Measurements from ENCODE around the gene SSPN.

SSPN gene

DNA sequence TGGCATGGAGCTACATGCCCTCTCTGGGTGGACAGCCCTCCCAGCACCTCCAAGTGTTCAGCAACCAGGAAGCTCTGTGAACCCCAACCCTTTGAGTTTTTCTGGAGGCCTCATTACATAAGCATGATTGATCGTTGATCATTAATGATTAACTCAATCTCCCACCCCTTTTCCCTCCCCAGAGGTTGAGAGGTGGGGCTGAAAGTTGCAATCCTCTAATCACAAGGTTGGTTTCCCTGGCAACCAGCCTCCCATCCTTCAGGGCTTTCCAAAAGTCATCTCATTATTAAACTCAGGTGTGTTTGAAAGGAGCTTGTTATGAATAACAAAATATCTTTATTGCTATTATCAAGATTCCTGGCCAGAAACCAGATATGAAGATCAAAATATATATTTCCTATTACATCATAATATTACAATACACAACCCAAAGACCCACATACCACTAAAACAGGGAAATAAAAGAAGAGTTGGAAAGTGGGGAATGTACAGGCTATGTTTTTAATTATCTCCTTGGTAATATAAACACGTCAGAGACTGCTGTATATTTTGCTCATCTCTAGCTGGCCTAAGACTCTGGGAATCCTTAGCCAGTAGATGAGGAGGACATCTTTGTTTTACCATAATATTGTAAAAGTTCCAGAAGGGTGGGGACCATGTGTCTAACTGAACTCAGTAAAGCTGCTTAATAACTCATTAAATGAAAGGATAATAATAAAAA is 73.6 kb downstream of the SSPN start:
- no peak for DNase-seq

DNA sequence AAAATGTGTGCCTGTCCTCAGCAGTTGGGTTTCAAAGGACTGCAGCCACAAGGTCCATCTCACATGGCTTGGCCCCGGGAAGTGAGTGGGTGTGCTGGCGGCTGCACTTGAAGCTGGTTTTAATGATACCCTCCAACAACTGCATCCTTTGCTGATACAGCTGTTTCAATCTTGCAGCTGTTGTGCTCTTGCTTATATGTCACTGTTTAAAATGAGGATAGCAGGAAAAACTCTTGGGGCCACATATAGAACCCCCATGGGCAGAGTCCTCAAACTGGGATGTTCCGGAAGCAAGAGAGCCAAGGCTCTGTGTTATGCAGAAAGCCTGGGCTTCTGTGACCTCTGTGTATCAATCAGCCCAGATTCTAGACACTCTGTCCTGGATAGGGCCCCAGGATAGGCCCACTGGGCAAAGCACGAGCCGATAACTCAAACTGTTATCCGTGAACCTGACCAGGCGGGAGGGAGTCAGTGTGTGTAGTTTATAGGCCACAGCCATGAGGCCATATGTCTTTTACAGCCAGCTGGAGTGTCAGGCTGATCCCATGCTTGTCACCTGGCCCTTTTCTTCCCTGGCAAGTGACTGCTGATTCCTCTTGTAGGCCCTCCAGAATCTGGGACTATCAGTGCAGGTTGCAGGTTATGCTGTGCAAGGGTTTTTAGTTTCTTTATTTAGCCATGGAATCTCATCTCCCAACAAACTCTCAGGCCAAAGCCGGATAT is 74.3 kb downstream of the SSPN start:
- no peak for DNase-seq

DNA sequence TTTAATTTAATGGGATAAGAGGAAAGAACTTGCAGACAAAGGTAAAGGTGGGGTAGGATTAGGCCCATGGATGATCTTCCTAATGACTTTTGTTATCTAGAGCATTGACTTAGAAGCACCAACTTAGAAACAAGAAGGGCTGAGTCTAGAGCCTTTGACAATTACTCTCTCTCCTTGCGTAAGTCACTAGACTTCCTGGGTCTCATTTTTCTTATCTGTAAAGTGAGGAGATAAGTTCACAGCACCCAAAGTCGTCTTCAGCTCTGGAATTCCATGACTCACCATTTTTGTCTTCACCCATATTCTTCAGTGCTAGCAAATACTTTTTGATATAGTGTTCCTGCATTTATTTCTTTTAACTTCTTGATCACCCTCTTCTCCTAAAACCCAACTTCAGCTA is 75.7 kb downstream of the SSPN start:
- DNase-seq = no peak

DNA sequence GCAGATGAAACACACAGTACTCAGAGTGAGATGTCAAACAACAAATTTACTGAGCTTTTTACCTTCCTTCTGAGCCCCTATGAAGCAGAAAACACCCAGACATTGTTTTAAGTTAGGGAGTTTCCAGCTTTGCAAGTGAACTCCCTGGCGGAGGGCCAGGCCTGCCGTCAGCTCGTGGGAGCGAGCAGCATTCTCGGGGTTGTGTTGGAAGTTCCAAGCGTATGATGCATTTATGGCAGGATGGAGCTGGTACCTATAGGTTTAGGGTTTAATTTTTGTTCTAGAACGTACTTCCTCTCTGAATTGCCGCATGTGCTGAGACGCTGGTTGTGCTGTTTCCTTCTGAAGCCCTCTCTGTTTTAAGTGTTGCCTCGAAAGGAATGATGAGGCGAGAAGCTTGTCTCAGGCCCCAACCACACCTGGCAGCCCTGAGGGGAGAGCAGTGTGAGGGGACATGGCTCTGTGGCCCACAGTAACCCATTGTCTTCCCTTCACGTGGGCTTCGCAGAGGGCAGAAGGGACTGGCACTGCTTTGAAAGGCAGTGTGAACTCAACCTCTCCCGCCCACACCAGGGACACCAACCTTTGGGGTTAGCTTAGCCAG is 76.6 kb downstream of the SSPN start:
- DNase-seq = no peak

DNA sequence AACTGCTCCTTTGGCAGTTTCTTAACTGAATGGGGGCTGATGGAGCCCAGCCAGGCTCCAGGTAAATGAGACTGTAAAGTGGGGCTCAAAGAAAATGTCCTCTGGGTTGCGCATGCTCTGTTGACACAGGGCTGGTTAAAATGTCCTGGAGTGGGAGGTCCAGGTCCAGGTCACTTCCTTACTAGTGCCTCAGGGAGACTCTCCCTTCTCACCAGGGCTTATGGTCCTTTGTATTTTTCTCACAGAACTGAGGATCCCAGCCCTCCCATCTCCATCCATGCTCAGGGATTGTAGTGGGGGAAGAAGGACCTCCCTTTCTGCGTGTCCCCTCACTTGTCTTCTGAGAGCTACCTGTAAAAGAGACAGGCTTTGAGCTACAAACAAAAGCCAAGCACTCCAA is 77.5 kb downstream of the SSPN start:
- no peak for DNase-seq

DNA sequence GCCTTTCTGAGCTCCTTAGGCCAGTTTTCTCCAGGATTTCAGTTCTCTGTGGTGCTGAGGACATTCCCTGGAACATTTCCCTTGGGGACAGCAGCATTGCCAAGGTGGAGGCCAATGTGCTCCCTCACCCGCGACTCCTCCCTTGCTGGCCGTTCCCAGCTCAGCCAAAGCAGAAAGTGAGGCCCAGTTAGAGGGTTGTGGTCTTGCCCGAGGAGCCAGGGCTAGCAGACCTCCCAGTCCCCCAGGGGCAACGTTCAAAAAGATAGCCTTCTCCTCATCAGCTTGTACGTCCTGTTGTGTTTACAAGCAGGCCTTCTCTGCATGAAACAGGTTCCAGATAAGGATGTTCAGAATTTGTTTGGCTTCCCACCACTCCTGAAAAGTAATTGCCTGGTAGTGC is 78.4 kb downstream of the SSPN start:
- no peak for DNase-seq

DNA sequence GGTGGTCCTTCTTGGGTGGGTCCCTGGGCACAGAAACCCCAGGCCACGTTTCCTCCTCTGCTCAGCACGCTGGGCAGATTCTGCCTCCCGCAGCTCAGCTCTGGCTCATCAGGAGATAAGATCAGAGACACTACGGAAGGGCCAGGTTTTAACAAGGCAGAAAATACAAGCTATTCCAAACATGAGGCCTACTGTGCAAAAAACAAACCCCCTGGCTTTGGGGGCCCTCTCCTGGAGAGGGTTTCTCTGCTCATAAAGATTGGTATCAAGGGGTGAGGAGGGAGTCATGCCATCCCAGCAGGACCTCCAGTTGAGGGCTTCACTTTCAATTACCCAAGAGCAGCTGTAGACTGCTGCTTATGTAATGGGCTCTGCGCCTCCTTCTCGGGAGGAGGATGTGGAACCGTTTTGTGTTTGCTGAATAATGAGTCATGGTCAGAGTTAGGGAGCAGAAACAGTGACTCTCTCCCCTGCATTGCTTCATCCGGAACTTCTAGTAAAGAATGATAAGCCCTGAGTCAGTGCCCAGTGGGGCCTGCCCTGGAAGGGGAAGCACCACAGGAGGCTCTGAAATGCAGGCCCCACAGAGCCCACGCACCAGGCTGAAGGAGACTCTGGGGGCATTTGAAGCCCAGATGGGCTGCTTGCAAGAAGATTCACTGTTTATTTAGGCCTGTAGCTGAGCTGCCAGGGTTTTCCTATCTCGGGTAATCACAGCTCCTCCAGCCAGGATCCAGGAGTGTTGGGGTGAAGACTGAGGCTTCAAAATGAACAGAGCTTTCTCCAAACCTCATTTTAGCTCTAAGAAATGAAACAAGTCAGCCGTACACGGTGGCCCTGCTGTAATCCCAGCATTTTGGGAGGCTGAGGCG is 79.3 kb downstream of the SSPN start:
- no peak for DNase-seq

DNA sequence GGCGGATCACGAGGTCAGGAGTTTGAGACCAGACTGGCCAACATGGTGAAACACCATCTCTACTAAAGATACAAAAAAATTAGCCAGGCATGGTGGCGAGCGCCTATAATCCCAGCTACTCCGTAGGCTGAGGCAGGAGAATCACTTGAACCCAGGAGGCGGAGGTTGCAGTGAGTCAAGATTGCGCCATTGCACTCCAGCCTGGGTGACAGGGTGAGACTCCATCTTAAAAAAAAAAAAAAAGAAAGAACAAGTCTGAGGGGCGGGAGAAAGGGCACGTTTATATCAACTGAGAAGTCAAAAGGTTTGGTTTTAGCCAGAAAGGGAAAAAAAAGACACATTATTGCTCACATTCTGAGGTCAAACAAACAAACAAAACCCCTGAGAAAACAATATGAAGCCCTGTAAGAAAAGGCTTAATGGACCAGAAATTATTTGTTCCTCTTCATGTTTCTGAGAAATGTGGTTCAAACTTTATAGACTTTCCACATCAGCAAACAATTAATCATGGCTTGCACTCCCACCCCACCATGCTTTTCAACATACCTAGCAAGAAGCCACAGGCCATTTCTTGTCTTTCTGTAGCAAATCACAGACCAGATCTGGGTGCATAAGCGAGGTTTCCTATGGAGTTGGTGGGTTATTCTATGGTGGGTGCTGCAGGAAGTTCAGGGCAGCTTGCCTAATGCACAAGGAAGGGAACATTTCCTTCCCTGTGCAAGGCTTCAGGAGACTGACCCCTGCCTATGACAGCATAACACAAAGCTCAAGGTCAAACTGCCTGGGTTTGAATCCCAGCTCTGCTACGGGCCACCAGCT is 80.1 kb downstream of the SSPN start:
- DNase-seq = no peak

DNA sequence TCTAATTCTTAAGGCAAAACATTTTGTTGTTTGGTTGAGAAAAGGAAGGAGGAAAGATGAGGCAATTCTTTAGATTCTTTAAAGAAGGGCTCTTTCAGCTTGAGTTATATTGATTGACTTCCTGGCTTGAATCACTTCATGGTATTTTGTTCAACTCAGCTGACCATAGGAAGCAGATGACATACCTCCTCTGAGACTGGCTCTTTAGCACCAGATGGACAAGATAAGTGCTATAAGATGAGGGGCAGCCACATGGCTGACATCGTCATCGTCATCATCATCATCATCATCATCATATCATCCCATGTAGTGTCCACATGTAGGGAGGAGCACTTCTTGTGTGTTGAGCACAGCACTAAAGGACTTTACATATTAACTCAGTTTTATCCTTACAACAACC is 81.3 kb downstream of the SSPN start:
- no peak for DNase-seq

DNA sequence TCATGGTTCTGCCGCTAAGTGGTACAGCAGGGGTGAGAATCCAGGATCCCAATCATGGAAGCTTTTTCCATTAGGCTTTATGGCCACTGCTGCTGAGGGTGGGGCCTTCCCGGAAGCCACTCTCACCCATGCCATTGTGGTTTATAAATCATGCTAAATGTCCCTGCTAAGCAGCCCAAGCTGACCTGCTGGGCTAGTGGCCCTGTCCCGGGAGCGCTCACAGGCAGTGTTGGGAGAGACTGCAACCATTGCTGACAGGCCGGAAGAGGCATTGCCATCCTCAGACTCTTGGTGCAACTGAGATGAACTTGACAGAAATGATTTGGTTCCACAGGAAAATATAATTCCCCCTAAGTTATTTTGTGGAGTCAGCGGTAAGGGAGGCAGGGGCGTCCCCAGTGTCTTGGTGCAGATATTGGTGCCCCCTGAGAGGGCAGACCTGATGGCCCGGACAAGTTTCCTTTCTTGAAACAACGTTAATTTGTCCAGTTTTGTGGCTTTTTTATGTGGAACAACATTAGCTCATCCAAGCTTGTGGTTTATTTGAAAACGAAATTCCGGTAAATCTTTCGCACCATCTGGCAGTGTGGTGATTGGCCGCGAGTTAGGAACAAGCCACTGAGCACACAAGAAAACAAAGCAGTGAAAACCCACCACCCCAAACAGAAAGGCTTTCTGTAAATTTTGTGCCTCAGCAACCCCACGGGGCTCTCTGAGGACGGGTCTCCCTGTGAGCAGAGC is 82.3 kb downstream of the SSPN start:
- DNase-seq = no peak

DNA sequence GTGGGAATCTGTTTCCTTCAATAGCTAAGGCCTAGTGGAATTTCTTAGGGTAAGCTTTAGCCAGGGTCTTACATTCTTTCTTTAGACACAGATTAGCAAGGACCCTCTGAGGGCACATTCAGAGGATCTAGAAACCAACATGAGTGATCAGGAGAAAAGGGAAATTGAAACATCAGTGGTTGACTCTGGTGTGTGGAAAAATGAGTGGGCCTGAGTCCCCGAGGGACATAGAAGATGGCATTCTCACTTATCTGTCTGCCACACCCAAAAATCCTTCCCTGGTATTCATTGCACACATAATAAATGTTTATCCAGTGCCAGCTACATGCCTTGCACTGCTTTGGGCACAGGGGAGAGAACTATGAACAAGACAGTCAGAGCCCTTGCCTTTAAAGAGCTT is 82.9 kb downstream of the SSPN start:
- DNase-seq = no peak

DNA sequence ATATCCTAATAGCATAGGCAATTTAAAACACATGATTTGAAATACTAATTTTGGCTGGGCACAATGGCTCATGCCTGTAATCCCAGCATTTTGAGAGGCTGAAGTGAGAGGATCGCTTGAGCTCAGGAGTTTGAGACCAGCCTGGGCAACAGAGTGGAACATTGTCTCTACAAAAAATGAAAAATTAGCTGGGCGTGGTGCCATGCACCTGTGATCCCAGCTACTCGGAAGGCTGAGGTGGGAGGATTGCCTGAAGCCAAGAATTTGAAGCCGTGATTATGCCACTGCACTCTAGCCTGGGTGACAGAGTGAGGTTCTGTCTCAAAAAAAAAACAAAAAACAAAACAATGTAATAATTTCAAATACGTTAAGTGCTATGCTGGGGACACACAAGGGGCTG is 83.3 kb downstream of the SSPN start:
- no peak for DNase-seq

DNA sequence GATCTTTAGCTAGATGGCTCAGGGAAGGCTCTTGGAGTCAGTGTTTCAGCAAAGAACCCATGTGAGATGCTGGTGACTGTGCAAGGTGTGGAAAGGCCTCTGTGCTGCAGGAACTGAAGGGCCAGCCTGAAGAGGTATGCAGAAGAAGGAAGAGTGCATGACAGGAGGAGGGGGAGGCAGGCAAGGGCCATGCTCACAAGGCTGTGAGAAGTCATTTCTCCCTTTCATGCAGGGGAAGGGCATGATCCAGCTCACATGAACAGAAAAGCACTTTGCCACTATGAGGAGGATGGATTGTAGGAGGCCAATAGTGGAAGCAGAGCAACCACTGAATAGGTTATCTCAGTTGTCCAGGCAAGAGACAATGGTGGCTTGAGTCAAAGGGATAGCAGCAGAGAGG is 83.7 kb downstream of the SSPN start:
- no peak for DNase-seq

DNA sequence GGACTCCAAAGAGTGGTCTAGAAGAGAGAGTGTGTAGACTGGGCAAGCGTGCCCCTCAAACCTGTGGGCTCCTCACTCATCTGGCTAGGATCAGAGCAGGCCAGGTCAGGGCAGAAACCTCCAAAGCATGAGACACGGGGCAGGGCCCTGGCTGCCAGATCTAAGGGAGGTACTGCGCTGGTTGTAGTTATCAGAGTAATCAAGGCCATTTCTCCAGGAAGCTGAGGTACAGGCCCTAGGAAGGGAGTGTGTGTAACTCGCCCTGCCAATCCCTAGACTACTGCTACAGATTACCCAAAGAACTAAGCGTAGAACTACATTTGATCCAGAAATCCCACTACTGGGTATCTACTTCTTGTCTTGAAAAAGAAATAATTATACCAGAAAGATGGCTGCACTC is 84.5 kb downstream of the SSPN start:
- DNase-seq = no peak

DNA sequence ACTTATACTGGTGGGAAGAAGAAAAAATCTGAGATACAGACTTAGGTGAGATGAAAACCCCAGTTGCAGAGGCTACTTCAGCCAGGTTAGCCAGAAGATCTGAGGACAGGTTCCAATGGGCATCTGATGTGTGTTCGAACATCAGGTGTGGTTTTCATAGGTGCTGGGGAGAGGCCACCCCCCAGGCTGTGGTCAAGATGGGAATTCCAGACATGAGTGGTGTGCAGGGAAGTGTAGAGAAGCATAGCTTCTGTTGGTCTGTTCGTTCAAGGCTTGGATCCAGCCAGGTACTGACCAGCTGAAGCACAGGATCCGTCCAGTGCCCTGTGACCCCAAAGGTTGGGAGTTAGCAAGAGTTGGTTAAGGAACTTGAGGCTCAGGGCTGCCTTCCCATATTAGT is 85.5 kb downstream of the SSPN start:
- DNase-seq = no peak

DNA sequence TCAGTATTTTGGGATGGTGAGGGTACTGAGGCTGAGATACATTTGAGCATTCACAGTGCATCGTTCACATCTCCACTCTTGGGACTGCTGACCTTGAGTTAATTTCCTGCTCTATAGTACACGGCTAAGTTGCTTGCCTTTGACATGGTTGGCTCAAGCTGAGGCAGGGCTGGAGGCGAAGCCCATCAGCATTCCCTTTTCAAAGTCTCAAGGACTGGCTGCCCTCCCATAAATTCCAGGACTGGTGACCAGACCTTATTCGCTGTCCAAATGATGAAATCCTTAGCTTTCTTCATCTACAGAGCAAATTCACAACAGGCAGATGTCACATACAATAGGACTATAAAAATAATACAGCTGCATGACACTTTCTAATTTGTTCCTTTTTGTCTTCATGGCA is 85.9 kb downstream of the SSPN start:
- DNase-seq = no peak

DNA sequence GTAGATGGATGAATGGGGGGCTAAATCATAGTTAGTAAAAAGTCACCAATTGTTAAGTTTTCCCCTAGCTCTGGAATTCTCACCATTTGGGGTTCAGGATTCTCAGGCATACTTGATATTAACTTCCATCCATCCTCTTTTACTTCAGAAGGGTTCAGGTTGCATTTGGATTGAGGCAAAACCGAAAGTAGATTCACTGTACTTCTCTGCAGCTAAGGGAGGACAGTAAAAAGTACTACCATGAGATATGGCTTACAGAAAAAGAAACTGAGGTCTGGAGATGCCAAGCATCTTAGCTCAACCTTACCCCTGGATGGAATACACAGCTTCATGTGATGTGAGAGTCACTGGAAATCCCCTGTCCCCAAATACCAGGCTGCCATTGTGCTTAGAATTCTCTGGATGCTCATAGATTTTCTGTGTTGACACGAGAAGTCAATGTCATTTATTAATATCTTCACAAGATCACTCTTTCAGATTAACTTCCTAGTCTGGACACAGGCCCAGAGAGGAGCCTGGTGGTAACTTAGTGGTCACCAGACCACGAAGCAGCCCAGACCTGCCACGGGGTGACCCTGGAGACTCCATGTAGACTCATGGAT is 87.1 kb downstream of the SSPN start:
- no peak for DNase-seq

DNA sequence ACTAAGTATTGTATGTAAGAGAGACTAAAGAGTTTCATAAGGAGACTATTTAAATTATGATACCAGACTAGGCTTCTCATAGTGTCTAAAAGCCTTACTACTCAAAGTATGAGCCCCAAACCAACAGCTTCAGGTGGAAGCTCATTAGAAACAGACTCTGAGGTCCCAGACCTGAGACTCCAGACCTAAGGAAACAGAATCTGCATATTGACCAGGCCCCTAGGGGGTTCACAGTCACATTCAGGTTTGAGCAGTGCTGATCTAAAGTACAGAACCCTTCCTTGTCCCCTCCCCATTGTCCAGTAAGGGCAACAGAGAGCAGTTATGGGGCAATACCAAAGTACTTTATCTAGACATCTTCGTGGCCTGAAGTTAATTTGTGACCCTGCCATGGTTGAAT is 87.7 kb downstream of the SSPN start:
- no peak for DNase-seq

DNA sequence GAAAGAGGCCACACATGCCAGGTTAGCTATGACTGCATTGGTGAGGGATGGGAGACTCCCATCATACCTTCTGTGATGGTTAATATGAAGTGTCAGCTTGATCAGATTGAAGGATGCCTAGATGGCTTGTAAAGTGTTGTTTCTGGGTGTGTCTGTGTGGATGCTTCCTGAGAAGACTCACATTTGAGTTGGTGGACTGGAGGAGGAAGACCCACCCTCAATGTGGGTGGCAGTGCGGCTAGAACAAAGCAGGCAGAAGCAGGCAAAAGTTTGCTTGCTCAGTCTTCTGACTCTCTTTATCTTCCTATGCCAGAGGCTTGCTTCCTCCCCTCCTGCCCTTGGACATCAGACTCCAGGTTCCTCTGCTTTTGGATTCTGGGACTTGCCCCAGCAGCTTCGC is 88.2 kb downstream of the SSPN start:
- no peak for DNase-seq

DNA sequence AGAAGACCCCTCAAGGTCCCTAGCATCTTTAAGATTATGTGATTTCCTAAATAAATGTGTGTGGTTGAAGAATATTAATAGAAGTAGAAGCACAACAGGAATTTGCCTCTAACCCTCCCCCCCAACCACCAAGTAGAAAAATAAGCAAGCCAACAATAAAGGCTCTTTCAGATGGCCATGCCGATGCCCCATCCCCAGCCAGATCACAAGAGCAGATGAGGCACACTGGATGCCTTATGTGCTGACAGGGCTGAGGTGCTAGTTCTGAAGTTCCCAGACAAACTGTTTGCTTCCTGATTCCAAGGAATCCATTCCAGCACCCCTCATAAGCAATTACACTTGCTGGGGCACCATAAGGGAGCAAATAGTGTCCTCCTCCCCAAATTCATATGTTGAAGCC is 90.0 kb downstream of the SSPN start:
- DNase-seq = no peak

DNA sequence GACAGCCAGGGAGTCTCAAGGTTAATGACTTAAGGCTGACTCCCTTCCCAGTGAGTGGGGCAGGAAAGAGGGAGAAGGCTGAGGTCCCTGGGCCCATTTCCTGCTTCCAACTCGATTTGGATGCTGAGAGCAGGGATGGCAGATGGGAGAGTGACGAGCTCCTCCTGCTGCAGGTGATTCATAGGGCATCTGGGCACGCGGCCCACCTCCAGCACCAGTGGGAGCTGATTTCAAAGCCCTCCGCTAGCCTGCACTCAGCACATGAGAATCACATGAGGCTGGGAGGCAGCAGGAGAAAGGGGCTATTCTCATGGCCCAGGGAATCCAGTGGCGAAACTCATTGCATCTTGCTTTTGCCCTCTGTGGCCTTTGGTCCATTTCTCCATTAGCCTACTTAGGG is 90.8 kb downstream of the SSPN start:
- no peak for DNase-seq

Data from activated CD8-positive, alpha-beta memory T cell treated with anti-CD3 and anti-CD28 coated beads, Interleukin-2, amount 50 U/mL, for 4 hours (primary cell).